Natural killer cell (primary cell): Measurements from ENCODE around the gene SKAP2. TPM values are rescaled to one million over a fixed set of nuclear protein-coding genes. Genes with fewer than 3 reads are reported as not detected.
A peak's percentile ranks its signal among the peaks of the same experiment; 100 is the strongest.

Source experiments
- ATAC-seq, 3 donors: fragments of 150-1000 bp in 2 of 3; fragments of 200-7000 bp in 1 of 3; cut with Tn5 transposase; 1 replicate in 1 of 3; 2 replicates in 2 of 3; pipeline ENCODE4 v1.10.0; 2021; ENCODE audit warnings: mild to moderate bottlenecking in 2 of 3, moderate library complexity in 2 of 3
- DNase-seq, 2 donors: peaks; one replicate each; pipeline versions ENCODE4 v3.0.0 to v3.0.0-alpha.2; 2013 to 2021; ENCODE audit warnings: mixed read lengths in 1 of 2
- H3K27ac ChIP-seq: one replicate; pipeline ENCODE4 v1.5.1; 2013; ENCODE audit warnings: mild to moderate bottlenecking, low read length
- H3K27me3 ChIP-seq: one replicate; pipeline ENCODE4 v1.6.1; 2013; ENCODE audit warnings: low read length; ENCODE audit not compliant: control insufficient read depth, insufficient read depth
- H3K36me3 ChIP-seq: one replicate; pipeline ENCODE4 v1.6.1; 2013; ENCODE audit warnings: low read length; ENCODE audit not compliant: control insufficient read depth, insufficient read depth
- H3K4me1 ChIP-seq: one replicate; pipeline ENCODE4 v1.6.1; 2013; ENCODE audit warnings: low read length; ENCODE audit not compliant: control insufficient read depth, insufficient read depth
- H3K4me3 ChIP-seq: one replicate; pipeline ENCODE4 v1.5.1; 2013; ENCODE audit warnings: low read length
- H3K9me3 ChIP-seq: one replicate; pipeline ENCODE4 v1.6.1; 2013; ENCODE audit warnings: low read length; ENCODE audit not compliant: control insufficient read depth, insufficient read depth
- H3K27ac Mint-ChIP-seq, 2 donors: one replicate each; pipeline ENCODE4 v1.8.0; 2022; ENCODE audit warnings: mild to moderate bottlenecking in 2 of 2, mixed read lengths in 2 of 2, moderate library complexity in 1 of 2
- H3K27me3 Mint-ChIP-seq, 2 donors: one replicate each; pipeline ENCODE4 v1.8.0; 2022; ENCODE audit warnings: low read depth in 2 of 2, mixed read lengths in 2 of 2
- H3K36me3 Mint-ChIP-seq: one replicate; pipeline ENCODE4 v1.8.0; 2022; ENCODE audit warnings: mixed read lengths
- H3K4me1 Mint-ChIP-seq, 2 donors: one replicate each; pipeline ENCODE4 v1.8.0; 2022; ENCODE audit warnings: mixed read lengths in 2 of 2
- H3K4me3 Mint-ChIP-seq: one replicate; pipeline ENCODE4 v1.8.0; 2022; ENCODE audit warnings: mild to moderate bottlenecking, moderate library complexity, mixed read lengths
- H3K9me3 Mint-ChIP-seq, 2 donors: one replicate each; pipeline ENCODE4 v1.8.0; 2022; ENCODE audit warnings: mixed read lengths in 2 of 2
- WGBS: methylation state at CpG from one replicate; pipeline ENCODE4 v1.1.7; 2013; ENCODE audit warnings: missing lambda C conversion rate; ENCODE audit not compliant: insufficient coverage; 5-methylcytosine and 5-hydroxymethylcytosine counted together
- intact Hi-C: fragments of 100-400 bp; cut with micrococcal nuclease; formaldehyde crosslinking; loops from one replicate; pipeline ENCODE4 v1.14.2; 2022
- total RNA-seq, 4 donors: library from RNA; stranded (reverse); fragments of 120-200 nt in 1 of 4; gene quantifications; one replicate each; pipeline versions ENCODE4 v1.2.3 to v1.2.4, GENCODE V29; 2013 to 2022
- TF ChIP-seq, protein P1 (sequence below): fragments of 200-600 bp; IDR thresholded peaks from one replicate; pipeline ENCODE4 v1.8.0; 2022; ENCODE audit warnings: antibody characterized with exemption

Gene SKAP2
- total RNA-seq, 3 donors from 2014 or later (not counting 1 experiment from before 2014, with no cell fraction given), result 26.8 to 42.4 (median 35.1) TPM

DNA sequence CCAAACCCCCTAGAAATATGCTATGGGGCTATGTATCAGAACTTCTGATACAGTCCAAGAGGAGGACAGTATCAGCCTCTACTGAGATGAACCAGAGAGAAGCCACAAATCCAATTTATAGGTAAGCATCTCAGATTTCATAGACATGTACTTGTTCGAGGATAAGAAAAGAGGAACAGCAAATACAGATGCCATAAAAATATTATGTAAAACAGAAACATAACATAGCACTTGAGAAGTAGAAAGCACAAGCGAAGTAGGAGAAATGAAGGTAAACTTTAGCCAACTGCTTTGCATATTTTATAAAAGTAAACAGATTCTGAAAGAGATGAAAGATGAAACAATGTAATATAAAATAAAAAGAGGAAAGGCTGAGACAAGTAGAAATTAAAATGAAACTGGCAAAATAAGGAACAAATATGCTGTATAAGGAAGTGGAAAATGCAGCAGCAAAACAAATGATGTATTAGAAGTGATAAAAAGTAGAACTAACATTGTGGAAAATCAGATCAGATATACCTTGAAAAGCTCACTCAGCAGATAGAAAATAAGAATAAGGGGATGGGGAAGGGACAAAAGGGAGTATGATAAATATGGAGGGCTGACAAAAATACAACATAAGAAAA is 135.1 kb downstream of the SKAP2 start:
- TF ChIP-seq, protein P1, sequence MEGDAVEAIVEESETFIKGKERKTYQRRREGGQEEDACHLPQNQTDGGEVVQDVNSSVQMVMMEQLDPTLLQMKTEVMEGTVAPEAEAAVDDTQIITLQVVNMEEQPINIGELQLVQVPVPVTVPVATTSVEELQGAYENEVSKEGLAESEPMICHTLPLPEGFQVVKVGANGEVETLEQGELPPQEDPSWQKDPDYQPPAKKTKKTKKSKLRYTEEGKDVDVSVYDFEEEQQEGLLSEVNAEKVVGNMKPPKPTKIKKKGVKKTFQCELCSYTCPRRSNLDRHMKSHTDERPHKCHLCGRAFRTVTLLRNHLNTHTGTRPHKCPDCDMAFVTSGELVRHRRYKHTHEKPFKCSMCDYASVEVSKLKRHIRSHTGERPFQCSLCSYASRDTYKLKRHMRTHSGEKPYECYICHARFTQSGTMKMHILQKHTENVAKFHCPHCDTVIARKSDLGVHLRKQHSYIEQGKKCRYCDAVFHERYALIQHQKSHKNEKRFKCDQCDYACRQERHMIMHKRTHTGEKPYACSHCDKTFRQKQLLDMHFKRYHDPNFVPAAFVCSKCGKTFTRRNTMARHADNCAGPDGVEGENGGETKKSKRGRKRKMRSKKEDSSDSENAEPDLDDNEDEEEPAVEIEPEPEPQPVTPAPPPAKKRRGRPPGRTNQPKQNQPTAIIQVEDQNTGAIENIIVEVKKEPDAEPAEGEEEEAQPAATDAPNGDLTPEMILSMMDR, result no peak
- intact Hi-C loops, result no loop called here
- Mint-ChIP-seq H3K4me1 (peaks cover 9 to 15% of the 10 kb centered on the region in 2 donors), H3K9me3 (no peaks in the 10 kb centered on the region), H3K27me3 (no peaks in the 10 kb centered on the region), H3K4me3 (no peak overlapping the region), H3K36me3 (no peaks in the 10 kb centered on the region), H3K27ac (peak overlapping the region in 1 of 2 donors; percentile 2)
- Histone ChIP-seq H3K9me3 (no peaks in the 10 kb centered on the region), H3K27me3 (no peaks in the 10 kb centered on the region), H3K4me1 (no peaks in the 10 kb centered on the region), H3K27ac (no peak overlapping the region), H3K4me3 (no peak overlapping the region), H3K36me3 (peaks cover 8% of the 10 kb centered on the region)
- no peak for ATAC-seq
- DNase-seq, result no peak
- WGBS, result no CpG with 5 or more reads among the region's 2 CpGs

DNA sequence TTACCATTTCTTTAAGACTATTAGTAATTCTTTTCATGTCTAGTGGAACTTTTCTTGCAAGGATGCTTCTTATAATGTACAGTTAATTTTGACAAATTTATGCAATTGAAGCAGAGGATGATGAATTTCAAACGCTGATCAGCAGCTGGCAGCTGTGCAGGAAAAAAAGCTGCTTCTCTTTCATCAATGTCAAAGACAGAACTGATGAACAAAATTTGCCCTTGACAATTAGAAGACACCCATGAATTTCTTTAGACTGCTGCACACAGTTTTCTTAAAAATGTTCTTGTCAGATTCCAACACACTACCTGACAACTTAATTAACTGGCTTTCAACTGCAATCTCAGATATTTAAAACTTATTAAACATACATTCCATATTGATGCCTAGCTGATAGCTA is 138.3 kb downstream of the SKAP2 start:
- Mint-ChIP-seq H3K27me3 (no peaks in the 10 kb centered on the region), H3K27ac (no peak overlapping the region), H3K9me3 (no peaks in the 10 kb centered on the region), H3K4me3 (no peak overlapping the region), H3K4me1 (peaks cover 7 to 9% of the 10 kb centered on the region in 2 donors), H3K36me3 (no peaks in the 10 kb centered on the region)
- Histone ChIP-seq H3K36me3 (peaks cover 6% of the 10 kb centered on the region), H3K4me3 (no peak overlapping the region), H3K27ac (no peak overlapping the region), H3K4me1 (no peaks in the 10 kb centered on the region), H3K27me3 (no peaks in the 10 kb centered on the region), H3K9me3 (no peaks in the 10 kb centered on the region)
- 65% methylated on average over 1 of the region's 1 CpG for WGBS
- TF ChIP-seq, protein P1, result no peak
- intact Hi-C loops, result no loop called here
- no peak for DNase-seq
- ATAC-seq, result no peak

DNA sequence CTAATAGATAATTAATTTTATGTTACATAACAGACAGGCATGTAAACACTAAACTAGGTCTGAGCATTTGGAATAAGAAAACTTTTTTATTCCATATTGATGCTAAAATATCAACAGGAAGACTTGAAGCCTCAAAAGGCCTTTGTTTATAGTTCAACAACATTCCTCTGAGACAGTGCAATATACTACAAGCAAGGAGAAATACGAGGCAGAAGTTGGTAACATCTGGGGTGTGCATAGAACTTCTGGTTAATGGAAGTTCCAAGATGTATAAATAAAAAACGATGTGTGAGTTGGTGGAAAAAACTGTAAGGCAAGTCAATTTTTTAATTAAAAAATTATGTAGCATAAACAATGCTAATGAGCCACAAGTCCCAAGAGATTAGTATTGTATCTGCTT is 139.6 kb downstream of the SKAP2 start:
- peaks cover 13% of the 10 kb centered on the region for H3K36me3 ChIP-seq
- H3K27me3 Mint-ChIP-seq, result no peaks in the 10 kb centered on the region
- H3K27me3 ChIP-seq, result no peaks in the 10 kb centered on the region
- intact Hi-C loops, result no loop called here
- H3K4me1 ChIP-seq, result no peaks in the 10 kb centered on the region
- WGBS, result 0% methylated on average over 1 of the region's 2 CpGs
- peaks cover 7 to 9% of the 10 kb centered on the region in 2 donors for H3K4me1 Mint-ChIP-seq
- no peak overlapping the region for H3K27ac ChIP-seq
- H3K9me3 Mint-ChIP-seq, result no peaks in the 10 kb centered on the region
- no peak overlapping the region for H3K4me3 Mint-ChIP-seq
- H3K4me3 ChIP-seq, result no peak overlapping the region
- H3K27ac Mint-ChIP-seq, result no peak overlapping the region
- no peaks in the 10 kb centered on the region for H3K36me3 Mint-ChIP-seq
- ATAC-seq, result no peak
- TF ChIP-seq, protein P1, result no peak
- DNase-seq, result no peak
- no peaks in the 10 kb centered on the region for H3K9me3 ChIP-seq

DNA sequence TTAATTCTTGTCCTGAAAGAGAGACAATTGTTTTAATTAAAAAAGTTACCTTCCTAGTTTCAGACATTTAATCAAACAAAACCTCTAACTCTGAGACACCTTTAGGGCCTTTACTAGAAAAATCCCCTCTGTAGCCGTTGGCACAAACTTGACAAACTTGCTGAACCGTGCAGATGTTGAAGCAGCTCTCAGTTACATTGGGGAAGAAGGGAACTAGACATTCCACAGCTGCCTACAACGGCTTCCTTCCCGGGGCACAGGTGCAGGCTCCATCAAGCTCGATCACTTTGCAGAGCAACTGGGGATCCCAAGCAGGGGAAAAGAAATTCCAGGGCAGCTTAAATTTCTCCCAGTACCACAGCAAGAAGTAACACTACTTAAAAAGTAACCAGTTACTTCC is 141.3 kb downstream of the SKAP2 start:
- intact Hi-C loops, result no loop called here
- DNase-seq (no peak), ATAC-seq (no peak)
- H3K36me3 Mint-ChIP-seq, result no peaks in the 10 kb centered on the region
- 28% methylated on average over 5 of the region's 5 CpGs for WGBS
- TF ChIP-seq, protein P1, result no peak
- H3K9me3 ChIP-seq, result no peaks in the 10 kb centered on the region
- H3K9me3 Mint-ChIP-seq, result no peaks in the 10 kb centered on the region
- no peak overlapping the region for H3K4me3 ChIP-seq
- H3K27ac ChIP-seq, result no peak overlapping the region
- H3K27me3 ChIP-seq, result no peaks in the 10 kb centered on the region
- H3K27me3 Mint-ChIP-seq, result no peaks in the 10 kb centered on the region
- H3K4me1 ChIP-seq, result no peaks in the 10 kb centered on the region
- no peaks in the 10 kb centered on the region for H3K4me1 Mint-ChIP-seq
- H3K36me3 ChIP-seq, result peaks cover 13% of the 10 kb centered on the region
- H3K27ac Mint-ChIP-seq, result no peak overlapping the region
- H3K4me3 Mint-ChIP-seq, result no peak overlapping the region
